Right cardiac atrium (tissue), 5 donors: Measurements from ENCODE around the gene GRB10. TPM values are rescaled to one million over a fixed set of nuclear protein-coding genes. Genes with fewer than 3 reads are reported as not detected.

ENCODE experiments used
- ATAC-seq, 2 donors: fragments of 200-7000 bp; cut with Tn5 transposase; one replicate each; pipeline versions ENCODE4 v1.8.0 to v1.9.1; 2020; ENCODE audit warnings: moderate library complexity in 2 of 2, mild to moderate bottlenecking in 1 of 2
- DNase-seq, 3 donors: peaks; one replicate each; pipeline ENCODE4 v3.0.0-alpha.2; 2020
- H3K27ac ChIP-seq: one replicate; pipeline ENCODE4 v1.5.1; 2013; ENCODE audit warnings: mild to moderate bottlenecking, low read length, control low read depth, moderate library complexity
- H3K27me3 ChIP-seq: one replicate; pipeline ENCODE4 v1.6.1; 2013; ENCODE audit not compliant: control insufficient read depth, insufficient read depth
- H3K4me1 ChIP-seq: one replicate; pipeline ENCODE4 v1.6.1; 2013; ENCODE audit warnings: low read length; ENCODE audit not compliant: control insufficient read depth, insufficient read depth
- H3K4me3 ChIP-seq: one replicate; pipeline ENCODE4 v1.5.1; 2013; ENCODE audit warnings: low read length, control low read depth
- H3K9me3 ChIP-seq: one replicate; pipeline ENCODE4 v1.6.1; 2013; ENCODE audit warnings: low read length; ENCODE audit not compliant: control insufficient read depth
- WGBS: extraction: QIAGEN DNeasy Blood & Tissue Kit; methylation state at CpG from one replicate; pipeline ENCODE4 v1.1.7; 2013; 5-methylcytosine and 5-hydroxymethylcytosine counted together
- intact Hi-C, 4 donors: fragments of 100-400 bp; cut with DNase I; formaldehyde crosslinking; loops; one replicate each; pipeline versions ENCODE4 v1.11.0 to v1.14.0; 2022 to 2023
- polyA plus RNA-seq: library from polyadenylated mRNA; stranded (reverse); fragments of 200-250 nt; gene quantifications from one replicate; pipeline ENCODE4 v1.2.3, GENCODE V29; 2013
- total RNA-seq, 4 donors: library from RNA; stranded (reverse); fragmentation: NEBNext Ultra II Directional; extraction: Animal tissue kit (Norgen Biotek cat#: 25700); gene quantifications; one replicate each; pipeline ENCODE4 v1.2.1, GENCODE V29; 2021
- donor health status: healthy with polysubstance abuse.
- donor health status: DM: no; HTN: yes; CAD: no.
- donor health status: DM: no; HTN: no; CAD: no.
- donor health status: DM: no; HTN: yes; CAD: no; lungs with severe emphysema.
- donor health status: DM: yes; HTN: yes; CAD: no.

GRB10 gene
- total and polyA plus RNA-seq, 5 donors, result 35.2 to 86.0 (median 60.2) TPM

DNA sequence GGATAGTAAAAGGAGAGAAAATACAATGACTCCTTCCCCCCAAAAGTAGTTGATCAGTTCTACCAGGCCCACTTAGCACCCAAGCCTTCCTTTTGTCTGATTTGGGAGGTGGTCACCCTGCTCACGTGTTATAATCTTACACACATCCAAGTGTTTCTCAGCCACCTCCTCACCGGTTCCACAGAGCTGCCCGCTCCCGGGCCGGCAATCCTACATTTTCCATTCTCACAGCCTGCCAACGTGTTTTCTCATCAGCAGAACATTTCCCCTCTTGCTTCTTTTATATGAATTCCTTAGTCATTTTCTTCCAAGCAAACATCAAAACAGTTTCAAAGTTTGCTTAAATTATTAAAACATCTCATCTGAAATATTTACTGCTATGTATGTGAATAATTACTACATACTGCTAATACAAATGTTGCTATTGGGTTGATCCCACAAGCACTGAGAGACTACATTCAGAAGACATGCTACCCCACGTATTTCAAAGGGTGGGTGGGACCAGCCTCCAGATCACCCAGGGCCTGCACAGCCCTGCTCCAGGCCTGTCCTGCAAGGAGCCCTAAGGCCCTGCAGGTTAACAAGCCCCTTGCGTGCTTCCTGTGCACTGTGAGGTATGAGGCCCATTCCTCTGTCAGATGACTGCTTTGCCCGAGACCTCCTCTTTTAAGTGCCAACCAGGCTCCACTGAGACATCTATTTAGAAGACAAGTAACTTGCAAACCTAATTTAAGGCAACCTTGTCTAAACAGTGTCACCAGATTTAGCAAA lies 75.3 kb downstream of the GRB10 start:
- ATAC-seq (peak in 1 of 2 donors; percentile 31), DNase-seq (no peak)
- H3K27ac ChIP-seq, result no peak overlapping the region
- intact Hi-C loops, result no loop called here
- peaks cover 19% of the 10 kb centered on the region for H3K4me1 ChIP-seq
- H3K9me3 ChIP-seq, result no peaks in the 10 kb centered on the region
- no peaks in the 10 kb centered on the region for H3K27me3 ChIP-seq
- 48% methylated on average over 9 of the region's 9 CpGs for WGBS
- no peak overlapping the region for H3K4me3 ChIP-seq

DNA sequence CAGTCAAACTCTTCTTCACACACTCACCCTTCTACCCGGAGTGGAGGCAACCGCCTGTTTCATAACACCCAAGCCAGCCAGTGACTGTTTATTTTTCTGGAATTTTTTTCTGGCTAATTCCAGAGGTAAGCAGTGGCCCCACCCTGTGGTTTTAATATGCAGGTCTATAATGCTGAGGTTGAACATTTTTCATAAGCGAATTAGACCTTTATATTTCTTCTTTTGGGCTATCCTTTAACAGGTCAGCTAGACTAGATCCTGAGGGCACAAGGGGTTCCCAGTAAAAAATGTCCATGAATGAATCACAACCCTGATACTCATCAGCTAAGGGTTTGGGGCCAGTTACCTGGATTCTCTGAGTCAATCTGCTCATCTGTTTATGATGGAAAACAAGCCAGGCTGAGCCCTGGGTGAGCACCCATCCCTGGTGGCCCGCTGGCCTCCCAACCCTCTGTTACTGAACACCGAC lies 76.2 kb downstream of the GRB10 start:
- DNase-seq (no peak), ATAC-seq (no peak)
- intact Hi-C loops, result no loop called here
- Histone ChIP-seq H3K9me3 (no peaks in the 10 kb centered on the region), H3K27me3 (no peaks in the 10 kb centered on the region), H3K4me3 (no peak overlapping the region), H3K4me1 (peaks cover 19% of the 10 kb centered on the region), H3K27ac (no peak overlapping the region)
- 81% methylated on average over 5 of the region's 5 CpGs for WGBS

DNA sequence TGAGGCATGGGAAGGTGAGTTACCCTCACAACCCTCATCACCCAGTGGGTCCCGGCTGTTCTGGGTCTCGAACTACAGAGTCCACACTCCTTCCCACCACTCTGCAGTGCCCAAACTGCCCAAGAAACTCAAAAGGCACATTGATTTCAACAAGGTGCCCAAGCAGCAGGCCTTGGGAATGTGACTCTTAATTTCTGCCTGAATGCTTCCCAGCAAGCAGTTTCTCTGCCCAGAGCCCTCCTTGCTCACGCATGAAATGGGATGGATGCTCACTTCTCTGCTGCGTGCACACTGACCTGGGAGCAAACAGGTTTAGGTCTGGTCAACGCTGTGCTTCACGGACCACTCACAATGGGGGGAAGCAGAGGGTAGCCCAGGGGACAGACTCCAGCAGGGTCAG lies 77.9 kb downstream of the GRB10 start:
- Histone ChIP-seq H3K4me3 (no peak overlapping the region), H3K4me1 (peaks cover 13% of the 10 kb centered on the region), H3K27me3 (no peaks in the 10 kb centered on the region), H3K27ac (no peak overlapping the region), H3K9me3 (no peaks in the 10 kb centered on the region)
- WGBS, result 83% methylated on average over 6 of the region's 6 CpGs
- DNase-seq, result no peak
- no peak for ATAC-seq
- intact Hi-C loops, result no loop called here

DNA sequence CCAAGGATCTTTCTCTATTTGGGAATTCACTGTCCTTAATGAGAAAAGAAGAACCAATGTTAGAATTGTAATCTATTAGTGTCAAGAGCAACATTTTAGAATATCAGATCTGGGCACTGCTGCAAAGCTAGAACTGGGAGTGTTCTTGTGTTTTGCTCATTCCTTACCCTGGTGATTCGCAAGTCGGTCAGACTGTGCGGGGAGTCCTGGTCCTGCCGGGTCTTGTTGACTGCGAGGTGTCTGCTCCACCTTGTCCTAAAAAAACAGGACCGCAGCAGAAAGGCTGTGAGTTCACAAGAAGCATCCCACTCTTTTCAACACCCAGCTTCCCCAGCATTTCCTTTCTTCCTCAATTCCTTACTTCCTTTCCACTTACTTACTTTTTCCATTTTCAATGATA lies 79.0 kb downstream of the GRB10 start:
- intact Hi-C loops, result no loop called here
- Histone ChIP-seq H3K27me3 (no peaks in the 10 kb centered on the region), H3K4me1 (peaks cover 11% of the 10 kb centered on the region), H3K27ac (no peak overlapping the region), H3K4me3 (no peak overlapping the region), H3K9me3 (no peaks in the 10 kb centered on the region)
- ATAC-seq, result no peak
- DNase-seq, result no peak
- 69% methylated on average over 6 of the region's 6 CpGs for WGBS

DNA sequence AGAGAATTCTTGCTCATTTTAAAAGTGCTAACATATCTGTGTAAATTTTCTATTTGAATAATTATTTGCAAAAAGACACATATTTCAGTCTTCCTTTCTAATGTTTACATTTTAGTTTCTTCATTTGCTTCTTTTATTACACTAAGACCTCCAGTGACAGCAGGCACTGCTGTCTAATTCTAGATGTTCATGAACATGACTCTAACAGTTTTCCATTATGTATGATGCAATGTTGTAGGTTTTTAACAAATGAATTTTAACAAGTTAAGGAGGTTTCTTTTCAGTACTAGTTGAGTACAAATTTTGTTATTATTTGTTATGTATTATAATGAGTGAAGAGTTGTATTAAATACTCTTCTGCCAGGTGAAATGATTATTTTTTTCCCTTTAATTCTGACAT lies 83.6 kb downstream of the GRB10 start:
- Histone ChIP-seq H3K9me3 (no peaks in the 10 kb centered on the region), H3K4me1 (peaks cover 1% of the 10 kb centered on the region)
- intact Hi-C loops, result no loop called here

DNA sequence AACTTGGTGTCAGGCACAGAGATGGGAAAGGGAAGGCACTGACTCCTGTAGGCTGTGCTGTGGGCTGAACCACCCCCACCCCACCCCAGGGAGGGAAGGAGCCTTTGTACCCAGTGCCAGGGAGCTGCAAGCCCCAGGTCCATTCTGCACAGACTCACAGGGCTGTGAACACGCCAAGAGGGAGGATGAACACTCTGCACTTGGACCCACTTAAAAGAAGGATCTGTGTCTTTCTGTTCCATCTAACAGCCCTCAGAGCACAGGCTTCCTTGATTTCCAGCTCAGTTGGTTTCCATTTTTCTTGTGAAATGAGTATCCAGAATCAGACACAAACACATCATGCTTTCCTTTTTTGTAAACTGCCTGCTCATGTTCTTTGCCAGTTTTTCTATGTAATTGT lies 84.9 kb downstream of the GRB10 start:
- intact Hi-C loops, result no loop called here
- no peaks in the 10 kb centered on the region for H3K27me3 ChIP-seq
- DNase-seq (no peak), ATAC-seq (peak; percentile 43 to 54)
- H3K4me3 ChIP-seq, result no peak overlapping the region
- H3K9me3 ChIP-seq, result no peaks in the 10 kb centered on the region
- 71% methylated on average over 1 of the region's 1 CpG for WGBS
- peaks cover 4% of the 10 kb centered on the region for H3K4me1 ChIP-seq
- no peak overlapping the region for H3K27ac ChIP-seq

More for the DNA sequence above, 83.6 kb downstream of the GRB10 start:
- Histone ChIP-seq H3K4me3 (no peak overlapping the region), H3K27ac (no peak overlapping the region), H3K27me3 (no peaks in the 10 kb centered on the region)
- ATAC-seq, result no peak
- no peak for DNase-seq

DNA sequence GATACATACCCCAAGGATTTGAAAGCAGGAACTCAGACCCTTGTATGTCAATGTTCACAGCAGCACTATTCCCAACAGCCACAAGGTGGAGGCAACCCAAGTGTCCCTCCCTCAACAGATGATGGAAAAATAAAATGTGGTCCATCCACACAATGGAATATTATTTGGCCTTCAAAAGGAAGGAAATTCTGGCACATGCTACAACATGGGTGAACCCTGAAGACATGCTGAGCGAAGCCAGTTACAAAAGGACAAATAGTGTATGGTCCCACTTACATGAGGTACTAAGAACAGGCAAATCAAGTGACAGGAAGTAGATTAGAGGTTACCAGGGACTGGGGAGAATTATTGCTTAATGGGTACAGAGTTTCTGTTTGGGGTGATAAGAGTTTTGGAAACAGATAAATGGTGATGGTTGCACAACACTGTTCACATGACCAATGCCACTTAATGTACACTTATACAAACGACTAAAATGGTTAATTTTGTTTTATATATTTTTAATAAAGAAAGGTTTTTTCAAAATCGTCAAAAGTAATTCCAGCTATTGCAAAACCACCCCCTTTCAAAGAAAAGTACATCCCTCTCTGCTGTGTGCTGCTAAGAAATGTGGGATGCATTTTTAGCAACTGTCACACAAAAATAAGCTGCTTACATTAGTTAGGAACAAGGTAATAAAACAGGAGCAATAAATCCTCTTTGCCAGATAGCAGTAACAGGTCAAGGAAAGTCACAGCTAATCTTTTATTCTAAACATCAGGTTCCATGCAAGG lies 85.7 kb downstream of the GRB10 start:
- H3K4me3 ChIP-seq, result no peak overlapping the region
- H3K4me1 ChIP-seq, result peaks cover 4% of the 10 kb centered on the region
- no peaks in the 10 kb centered on the region for H3K9me3 ChIP-seq
- no peak for DNase-seq
- ATAC-seq, result peak in 1 of 2 donors; percentile 46
- intact Hi-C loops, result no loop called here
- 83% methylated on average over 3 of the region's 3 CpGs for WGBS
- no peaks in the 10 kb centered on the region for H3K27me3 ChIP-seq
- no peak overlapping the region for H3K27ac ChIP-seq

DNA sequence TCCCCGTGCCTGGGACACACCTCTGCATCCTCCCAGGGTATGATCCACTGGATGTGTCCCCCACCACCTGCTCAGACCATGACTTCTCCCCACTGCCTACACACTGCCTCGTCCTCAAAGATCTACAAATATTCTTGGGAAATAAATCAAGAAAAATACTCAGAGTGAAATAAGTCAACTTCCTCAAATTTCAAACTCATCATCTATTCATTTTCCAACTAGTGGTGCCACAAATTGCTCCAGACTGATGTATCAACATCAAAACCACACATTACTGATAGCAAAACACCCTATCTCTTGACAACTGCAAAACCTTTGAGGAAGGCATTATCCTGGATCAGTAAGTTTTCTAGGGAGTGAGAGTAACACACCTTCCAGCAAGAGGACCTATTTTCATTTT lies 87.7 kb downstream of the GRB10 start:
- H3K27me3 ChIP-seq, result no peaks in the 10 kb centered on the region
- 73% methylated on average over 2 of the region's 2 CpGs for WGBS
- intact Hi-C loops, result no loop called here

DNA sequence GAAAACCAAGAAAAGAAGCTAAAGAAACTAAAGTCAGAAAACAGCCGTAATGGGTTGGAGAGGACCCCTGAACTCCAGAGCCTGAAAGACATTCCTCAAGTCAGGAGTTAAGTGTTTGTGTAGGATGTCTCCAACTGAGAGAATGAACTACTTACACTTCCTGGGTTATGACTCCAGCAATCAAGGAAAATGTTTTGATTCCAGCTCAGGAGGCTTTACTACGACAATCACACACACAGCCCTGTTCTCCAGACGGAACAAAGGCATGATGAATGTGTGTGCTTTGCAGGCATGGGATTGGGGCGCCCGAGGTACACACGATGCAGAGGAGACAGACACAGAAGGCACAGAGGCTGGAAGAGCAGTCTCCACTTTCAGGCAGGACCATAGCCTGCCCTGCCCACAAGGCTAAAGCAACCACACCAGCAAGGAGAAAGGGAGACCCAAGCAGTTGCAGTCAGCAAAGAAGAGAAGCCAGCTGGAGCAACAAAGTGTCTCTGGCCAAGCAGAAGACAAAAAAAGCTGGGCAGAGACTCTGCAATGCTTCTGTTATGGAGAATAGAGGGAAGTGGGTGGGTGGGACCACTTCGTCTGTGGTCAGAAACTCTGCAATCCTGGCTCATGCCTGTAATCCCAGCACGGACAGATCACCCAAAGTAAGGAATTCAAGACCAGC lies 89.1 kb downstream of the GRB10 start:
- Histone ChIP-seq H3K27me3 (no peaks in the 10 kb centered on the region), H3K9me3 (no peaks in the 10 kb centered on the region), H3K4me3 (no peak overlapping the region), H3K4me1 (peaks cover 8% of the 10 kb centered on the region), H3K27ac (no peak overlapping the region)
- DNase-seq, result no peak
- intact Hi-C loops, result no loop called here
- ATAC-seq, result no peak
- 65% methylated on average over 8 of the region's 8 CpGs for WGBS

More for the DNA sequence above, 87.7 kb downstream of the GRB10 start:
- Histone ChIP-seq H3K9me3 (no peaks in the 10 kb centered on the region), H3K27ac (no peak overlapping the region), H3K4me1 (peaks cover 8% of the 10 kb centered on the region), H3K4me3 (no peak overlapping the region)
- DNase-seq, result no peak
- ATAC-seq, result no peak

DNA sequence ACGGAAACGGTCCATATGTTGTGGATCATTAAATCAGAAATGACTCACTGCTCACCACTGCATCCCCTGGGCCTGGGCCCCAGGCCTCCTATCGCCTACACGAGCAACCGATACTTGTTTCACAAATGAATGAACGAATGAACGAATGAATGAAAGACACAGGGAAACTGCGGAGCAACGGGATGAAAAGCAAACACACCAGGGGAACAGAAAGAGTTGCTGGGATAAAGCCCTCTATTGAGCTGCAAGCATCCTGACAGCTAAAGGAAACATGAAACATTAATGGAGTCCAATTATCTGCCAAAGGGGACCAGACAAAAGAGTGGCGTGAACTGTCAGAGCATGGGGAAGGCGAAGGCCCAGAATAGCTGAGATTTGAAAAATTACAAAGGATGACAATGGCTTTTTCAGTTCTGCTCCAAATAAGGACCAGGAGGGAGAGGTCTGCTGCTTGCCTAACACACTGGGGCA lies 92.1 kb downstream of the GRB10 start:
- Histone ChIP-seq H3K27me3 (no peaks in the 10 kb centered on the region), H3K4me1 (peaks cover 20% of the 10 kb centered on the region), H3K4me3 (no peak overlapping the region), H3K9me3 (no peaks in the 10 kb centered on the region), H3K27ac (no peak overlapping the region)
- no peak for ATAC-seq
- no peak for DNase-seq
- intact Hi-C loops, result no loop called here
- WGBS, result 46% methylated on average over 11 of the region's 11 CpGs

DNA sequence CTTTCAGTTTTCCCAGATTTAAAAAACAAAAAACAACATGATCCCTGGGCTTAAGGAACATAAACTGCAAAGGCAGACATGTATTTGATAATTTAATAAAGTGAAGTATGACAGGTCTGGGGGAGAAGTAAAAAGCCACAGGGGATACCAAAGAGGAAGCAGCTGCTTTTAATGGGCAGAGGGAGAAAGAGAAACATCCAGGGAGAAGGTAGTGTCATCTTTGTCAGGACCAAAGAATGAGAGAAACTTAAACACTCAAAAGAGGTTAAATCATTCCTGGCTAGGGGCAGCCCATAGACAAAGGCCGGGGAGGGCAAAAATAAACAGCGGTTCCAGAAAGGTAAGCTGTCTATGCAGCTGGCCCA lies 94.5 kb downstream of the GRB10 start:
- WGBS, result 76% methylated on average over 2 of the region's 2 CpGs
- intact Hi-C loops, result loop anchor here in 1 of 4 donors (10.0 kb wide), 1 partner anchor 467 kb away; no protein-coding TSS in a partner anchor
- Histone ChIP-seq H3K4me3 (no peak overlapping the region), H3K27me3 (no peaks in the 10 kb centered on the region), H3K27ac (no peak overlapping the region), H3K4me1 (peaks cover 18% of the 10 kb centered on the region), H3K9me3 (no peaks in the 10 kb centered on the region)
- DNase-seq (no peak), ATAC-seq (no peak)
